Activated CD4-positive, alpha-beta T cell treated with anti-CD3 and anti-CD28 coated beads for 24 hours (primary cell): ENCODE results near the gene MTUS2.

Experiments
- DNase-seq, 2 donors: peaks; one replicate each; pipeline ENCODE4 v3.0.0-alpha.2; 2020; ENCODE audit warnings: low read depth in 2 of 2

Gene MTUS2

DNA sequence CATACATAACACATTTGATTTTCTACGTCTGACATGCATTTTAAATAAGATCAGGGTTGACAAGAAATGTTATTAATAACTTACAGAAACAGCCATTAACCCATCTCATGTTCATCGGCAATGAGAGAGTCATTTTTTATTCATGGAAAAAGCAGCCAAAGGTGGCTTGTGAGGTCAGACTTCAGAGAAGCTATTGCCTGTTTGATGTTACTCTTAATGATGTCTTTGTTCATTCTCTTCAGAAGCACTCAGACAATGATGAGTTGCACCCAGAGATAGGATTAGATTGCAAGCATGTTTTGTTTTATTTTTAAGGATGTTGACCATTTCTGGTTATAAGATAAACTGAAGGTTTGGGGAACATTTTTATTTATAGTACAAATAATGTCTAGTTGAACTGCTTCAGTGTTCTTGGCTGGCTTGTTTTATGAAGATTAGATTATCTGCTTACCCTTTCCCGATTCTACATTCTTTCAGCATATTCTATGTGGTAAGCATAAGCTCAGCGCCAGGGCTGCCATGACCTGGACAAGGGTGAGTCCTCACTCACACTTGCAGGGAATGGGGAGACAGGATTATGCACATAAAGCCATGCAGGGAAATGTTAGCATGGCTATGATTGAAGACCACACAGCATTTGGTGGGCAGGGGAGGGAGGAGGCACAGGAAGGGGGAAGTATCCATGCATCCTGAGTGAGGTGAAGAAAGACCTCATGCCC is 288.1 kb downstream of the MTUS2 start:
- no peak for DNase-seq

DNA sequence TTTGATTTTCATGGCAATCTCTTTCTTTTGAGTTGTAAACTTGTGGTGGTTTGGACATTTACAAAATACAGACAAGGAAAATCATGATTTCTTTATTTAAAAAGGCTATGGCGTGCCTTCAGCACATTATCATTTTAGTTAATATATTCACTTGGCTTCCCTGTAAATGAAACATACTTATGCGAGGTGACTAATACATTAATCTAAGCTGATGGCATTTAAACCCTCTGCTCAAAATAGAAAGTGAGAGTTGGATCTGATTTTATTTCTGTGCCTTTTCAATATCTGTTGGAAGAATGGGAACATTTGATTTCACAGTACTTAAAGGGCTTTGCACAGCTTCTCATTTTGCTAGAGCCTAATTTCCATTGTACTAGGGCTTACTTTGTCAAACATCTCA is 289.8 kb downstream of the MTUS2 start:
- no peak for DNase-seq

DNA sequence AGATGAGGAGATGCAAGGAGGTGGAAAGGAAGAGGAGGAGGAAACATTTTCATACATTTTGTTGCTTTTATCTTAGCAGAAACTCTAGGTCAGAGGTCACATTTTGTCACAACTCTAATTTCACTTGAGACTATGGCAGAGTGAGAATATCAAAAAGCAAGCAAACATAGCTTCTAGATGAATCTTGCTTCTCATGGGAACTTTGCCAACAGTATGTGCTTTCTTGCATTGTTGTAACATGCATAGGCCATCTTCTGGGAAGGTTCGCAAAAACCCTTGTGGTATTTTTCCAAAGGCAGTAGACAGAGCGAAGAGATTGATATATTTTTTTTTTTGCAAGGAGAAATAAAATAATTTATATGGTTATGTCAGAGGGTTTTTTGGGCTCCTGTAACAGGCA is 291.3 kb downstream of the MTUS2 start:
- DNase-seq = no peak

DNA sequence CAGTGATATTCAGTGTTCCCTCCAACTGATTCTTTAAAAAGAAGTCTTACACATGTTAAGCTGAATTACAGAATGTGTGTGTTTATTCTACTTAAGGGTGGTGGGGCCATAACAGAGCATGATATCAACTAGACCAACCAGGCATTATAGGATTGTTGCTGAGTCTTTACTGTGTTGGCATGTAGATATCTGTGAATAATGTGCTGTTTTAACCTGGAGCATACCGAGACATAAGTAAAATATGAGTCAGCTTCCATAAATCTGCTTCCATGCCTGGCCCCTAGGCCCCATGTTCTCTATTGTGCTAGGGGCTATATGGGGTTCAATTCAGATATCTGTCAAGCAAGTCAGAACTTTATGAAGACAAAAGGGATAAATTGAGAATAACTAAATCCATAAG is 295.7 kb downstream of the MTUS2 start:
- no peak for DNase-seq

DNA sequence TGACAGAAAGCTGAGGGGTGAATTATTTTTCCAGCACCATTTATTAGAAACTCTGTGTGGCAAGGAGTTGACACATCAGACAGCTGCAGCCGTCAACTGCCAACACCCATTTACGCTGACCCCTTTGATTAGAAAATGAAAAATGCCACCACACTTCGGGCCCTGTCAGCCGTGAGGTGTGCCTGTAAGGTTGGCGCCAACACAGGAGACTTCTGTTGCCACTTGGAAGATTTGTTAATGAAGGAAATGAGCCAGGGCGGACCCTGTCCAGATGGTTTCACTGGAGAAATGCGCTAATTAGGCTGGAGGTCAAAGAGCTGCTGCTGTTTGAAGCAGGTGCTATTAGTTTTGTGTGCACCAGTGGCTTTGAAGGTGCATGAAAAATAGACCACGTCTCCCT is 297.5 kb downstream of the MTUS2 start:
- no peak for DNase-seq

DNA sequence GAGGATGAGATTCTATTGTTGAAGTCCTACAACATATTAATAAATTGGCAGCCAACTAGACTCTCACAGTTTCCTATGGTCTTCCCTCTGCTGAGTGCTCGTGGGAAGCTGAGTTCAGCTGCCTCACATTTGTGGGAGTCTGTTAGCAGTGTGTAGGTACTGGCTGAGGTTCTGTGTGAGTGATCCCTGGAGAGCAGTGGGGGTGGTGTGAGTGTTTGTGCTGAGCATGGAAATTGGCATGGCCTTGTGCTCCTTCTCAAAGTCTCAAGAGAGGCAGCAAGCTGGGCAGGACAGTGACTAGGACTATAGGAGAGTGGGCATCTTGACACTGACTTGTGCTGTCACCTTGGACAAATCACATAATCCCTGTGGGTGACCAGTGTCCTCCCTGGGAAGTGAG is 298.3 kb downstream of the MTUS2 start:
- DNase-seq = no peak

DNA sequence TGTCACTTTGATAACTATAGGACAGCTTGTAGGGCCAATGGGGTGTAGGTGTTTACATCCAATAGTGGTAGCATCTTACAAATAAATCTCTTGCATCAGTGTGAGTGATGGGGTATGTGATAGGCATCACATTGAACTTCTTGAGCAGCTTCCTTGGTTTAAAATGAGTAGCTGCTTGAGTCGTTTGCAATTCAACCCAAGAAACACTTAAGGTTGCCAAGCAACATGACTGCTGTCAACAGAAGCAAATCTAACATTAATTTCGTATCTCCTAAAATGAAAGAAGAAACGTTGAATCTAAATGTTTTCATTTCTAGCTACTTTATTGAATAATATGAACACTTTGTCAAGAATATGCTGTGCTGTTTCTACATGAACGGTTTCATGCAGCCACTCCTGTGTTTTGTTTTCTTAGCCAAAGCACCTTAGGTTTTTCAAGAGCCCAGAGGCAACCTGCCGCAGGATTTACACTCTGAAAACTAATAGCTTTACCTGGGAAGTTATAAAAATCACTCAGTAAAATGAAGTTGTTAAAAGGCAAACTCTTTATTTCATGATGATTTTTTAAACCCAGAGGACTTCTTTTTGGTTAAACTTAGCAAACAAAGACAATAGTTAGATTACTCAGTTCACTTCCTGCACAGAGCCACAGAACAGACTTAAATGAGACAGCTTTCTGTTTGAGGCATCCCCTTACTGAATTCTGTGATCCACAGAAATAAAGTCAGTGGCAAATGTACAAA is 305.2 kb downstream of the MTUS2 start:
- no peak for DNase-seq

DNA sequence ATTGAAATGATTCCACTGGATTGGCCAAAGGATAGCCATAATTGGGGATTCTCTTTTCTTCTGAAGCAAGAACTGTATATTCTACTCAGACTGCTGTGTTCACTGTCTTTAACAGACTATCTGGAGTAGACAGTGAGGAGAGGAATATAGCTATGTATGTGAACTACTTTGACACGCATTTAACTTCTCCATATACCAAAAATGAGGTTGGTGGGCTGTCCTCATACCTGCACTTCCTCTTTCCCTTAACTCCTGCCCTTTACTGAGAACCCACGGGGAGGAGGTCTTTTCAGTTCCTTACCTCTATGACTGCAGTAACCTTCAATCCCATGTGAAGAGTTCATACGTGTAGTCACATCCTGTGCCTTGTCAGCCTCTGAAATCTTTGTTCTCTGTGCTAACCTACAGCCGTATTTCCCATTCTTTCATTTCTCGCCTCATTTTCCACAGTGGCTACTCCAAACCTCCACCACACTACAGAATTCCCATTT is 305.8 kb downstream of the MTUS2 start:
- DNase-seq = no peak

DNA sequence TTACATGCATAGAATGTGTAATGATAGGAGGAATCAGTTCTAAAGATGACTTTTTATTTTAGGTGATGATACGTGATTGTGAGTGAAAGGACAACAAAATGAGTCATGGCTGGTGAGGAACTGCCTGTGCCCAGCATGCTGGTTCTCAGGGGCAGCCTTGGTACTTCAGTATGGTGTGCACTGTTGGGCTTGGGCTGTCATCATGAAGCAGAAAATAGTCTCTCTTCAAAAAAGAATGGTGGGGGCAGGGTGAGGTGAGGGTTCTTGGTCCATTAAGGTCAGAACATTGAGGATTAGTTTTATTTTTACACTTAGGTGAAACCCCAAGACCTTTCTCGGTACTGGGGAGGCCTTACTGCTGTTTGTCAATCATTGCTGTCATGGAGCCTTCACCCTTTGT is 309.5 kb downstream of the MTUS2 start:
- no peak for DNase-seq

DNA sequence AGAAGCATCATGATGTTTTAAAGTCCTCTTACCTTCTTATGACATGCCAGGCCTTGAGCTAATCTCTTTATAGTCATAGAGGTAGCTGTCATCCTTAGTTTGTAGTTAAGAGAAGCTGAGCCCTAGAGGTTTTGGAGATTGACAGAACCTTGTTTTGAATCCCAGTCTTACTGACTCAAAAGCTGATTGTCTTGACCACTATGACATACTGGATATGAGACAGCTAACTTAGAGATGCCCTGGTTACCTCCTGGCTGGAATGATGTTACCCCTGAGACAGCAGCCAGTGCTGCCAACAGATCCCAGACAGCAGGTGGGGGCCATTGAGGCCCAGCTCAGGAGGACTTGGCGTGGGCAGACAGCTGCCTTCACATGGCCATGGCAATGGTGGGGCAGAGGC is 311.0 kb downstream of the MTUS2 start:
- DNase-seq = no peak

DNA sequence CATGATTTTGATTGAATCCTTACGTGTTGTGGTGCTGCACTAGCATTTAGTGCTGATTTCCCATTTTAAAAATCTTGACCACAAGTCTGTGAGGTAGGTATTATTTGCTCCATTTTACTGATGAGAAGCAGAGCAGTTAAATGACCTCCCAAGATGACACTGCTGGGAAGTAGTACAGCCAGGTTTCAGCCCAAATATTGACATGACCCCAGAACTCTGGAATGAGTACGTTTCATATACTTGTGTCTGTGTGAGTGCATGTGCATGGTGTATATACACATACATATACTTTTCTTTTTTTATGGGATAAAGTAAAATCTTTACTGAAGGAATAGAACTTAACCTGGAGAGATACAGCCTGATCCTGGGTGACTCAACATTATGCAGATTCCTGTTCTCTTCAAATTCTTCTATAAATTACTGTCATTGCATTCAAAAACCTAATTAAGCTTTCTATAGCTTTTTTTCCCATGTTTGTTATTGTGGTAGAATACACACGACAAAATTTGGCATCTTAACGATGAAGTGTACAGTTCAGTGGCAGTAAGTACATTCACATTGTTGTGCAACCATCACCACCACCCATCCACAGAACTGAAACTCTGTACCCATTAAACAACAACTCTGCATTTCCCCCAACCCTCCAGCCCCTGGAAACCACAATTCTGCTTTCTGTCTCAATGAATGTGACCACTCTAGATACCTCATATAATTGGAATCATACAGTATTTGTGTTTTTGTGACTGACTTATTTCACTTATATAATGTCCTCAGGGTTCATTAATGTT is 311.9 kb downstream of the MTUS2 start:
- no peak for DNase-seq

DNA sequence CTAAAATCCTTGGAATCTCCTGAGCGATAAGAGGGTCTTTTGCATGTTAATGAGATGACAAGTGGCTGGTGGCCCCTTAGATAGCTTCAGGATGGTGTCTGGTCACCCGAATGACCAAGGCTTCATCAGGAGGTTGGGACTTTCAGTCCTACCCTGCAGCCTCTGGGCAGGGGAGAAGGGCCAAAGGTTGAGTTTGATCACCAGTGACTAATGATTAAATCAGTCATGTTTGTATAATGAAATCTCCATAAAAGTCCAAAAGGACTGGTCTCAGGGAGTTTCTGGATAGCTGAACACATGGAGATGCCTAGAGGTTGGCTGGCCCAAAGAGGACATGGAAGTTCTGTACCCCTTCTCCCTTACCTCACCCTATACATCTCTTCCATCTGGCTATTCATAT is 316.2 kb downstream of the MTUS2 start:
- no peak for DNase-seq

DNA sequence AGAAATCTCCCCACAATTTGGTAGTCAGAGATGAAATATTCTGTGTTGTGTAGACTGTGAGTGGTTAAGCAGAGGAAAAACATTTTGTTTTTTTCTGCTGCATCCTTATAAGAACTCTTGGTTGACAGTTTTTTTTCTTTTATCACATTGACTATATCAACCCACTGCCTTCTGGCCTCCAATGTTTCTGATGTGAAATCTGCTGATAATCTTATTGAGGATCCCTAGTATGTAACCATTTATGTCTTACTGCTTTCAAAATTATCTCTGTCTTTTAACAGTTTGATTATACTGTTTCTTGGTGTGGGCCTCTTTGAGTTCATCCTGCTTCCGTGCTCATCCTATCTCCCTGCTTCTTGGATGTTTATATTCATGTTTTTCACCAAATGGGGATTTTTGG is 316.9 kb downstream of the MTUS2 start:
- DNase-seq = no peak

DNA sequence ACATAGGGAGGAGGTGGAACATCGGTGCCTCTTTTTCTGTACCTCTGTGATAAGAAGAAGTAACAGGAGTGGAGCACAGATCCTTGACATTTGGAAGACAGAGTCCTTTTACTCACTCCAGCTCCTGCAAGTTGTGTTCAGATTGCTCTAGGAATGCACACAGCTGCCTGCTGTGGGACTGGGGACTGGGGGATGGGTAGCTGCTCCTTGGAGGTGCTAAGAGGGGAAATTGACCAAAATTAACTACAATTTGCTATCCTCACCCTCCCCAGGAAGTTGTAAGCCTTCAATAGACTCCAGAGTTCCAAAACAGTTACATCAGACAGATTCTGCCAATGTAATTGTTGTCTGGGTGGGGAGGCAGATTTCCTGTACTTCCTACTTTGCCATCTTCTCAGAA is 317.9 kb downstream of the MTUS2 start:
- DNase-seq = no peak

DNA sequence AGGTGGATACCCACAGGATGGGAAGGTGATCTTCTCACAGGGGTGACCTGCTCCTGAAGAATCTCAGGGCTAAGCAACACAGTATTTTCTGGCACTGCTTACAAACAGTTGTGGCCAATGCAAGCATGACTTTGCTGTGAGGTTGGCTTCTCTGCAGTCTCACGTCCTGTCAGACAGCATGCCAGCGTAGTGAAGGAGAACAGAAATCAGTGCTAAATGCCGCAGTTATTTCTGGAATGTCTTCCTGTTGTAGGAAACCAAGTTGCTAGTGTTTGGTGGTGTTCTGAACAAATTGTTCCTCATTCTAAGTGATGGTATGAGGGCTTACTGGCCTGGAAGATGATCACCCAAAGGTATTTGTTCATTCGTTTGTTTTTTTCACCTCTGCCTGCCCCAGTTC is 320.1 kb downstream of the MTUS2 start:
- no peak for DNase-seq

DNA sequence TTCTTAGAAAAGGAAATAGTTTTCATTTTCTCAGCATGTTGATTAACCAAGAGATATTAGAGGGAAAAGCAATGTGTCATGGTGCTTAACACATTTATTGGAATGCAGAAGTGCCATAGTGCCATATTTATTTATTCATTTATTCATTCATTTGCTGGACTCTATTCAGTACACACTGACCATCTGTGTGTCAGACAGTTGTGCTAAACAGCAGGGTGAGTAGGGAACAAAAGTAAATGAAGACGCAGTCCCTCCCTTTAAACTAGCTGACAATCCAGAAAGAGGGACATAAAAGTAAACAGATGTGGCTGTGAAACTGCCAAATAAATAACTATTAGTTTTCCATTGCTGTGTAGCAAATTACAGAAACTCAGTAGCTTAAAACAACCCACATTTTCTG is 323.7 kb downstream of the MTUS2 start:
- no peak for DNase-seq

DNA sequence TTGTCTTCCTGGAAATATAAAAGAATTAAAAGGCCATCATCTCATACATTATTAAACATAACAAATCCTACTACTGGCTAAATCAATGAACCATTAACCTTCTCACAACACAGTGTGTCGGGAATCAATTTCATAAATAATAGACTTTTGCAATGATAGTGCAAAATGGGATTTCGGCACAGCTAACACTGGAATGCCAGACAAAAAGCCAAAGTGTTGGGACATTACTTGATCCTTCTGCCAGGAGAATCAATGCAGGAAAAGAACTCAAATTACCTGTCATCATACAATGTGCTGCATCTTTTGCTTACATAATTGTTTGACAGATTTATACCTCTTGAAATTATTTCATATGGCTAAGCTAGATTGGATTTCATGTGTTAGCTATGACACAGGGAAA is 334.3 kb downstream of the MTUS2 start:
- no peak for DNase-seq

DNA sequence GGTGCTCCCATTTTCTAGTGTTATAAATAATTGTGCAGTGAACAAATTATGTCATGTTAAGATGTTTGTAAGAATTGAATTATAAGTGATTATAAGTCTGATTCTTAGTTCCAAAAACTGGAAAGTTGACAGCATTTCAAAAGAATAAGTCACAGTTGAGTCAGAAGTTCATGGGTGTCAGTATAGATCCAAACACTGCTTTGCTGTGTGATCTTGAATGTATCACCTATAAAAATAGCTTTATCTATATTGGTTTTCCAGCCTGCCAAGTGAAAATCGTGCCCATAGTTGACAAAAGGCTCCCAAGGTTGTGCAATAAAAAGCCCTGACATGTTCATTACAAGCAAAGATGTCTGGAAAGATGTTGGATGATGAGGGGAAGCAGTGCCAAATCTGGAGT is 336.0 kb downstream of the MTUS2 start:
- DNase-seq = no peak

DNA sequence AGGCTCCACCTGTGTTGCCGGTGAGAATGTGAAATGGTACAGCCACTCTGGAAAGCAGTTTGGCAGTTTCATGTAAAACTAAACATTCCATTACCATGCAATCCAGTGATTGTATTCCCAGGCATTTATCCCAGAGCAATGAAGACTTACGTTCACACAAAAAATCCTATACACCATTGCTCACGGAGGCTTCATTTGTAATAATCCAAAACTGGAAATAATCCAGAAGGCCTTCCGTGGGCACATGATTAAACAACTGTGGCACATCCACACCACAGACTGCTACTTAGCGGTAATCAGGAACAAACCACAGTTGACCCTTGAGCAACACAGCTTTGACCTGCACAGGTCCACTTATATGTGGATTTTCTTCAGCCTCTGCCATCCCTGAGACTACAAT is 339.7 kb downstream of the MTUS2 start:
- no peak for DNase-seq

DNA sequence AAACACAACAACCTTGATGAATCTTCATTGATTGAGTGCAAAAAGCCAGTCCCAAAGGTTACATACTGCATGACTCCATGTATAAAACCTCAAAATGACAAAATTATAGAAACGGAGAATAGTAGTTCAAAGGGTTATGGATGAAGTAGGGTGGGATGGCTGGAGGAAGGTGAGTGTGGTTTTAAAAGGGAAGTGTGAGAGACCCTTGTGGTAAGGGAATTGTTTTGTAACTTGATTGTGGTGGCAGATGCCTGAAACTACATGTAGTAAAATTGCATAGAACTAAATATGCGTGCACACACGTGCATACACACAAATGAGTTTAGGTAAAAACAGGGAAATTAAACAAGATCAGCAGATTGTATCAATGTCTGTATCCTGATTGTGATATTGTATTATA is 340.7 kb downstream of the MTUS2 start:
- no peak for DNase-seq

DNA sequence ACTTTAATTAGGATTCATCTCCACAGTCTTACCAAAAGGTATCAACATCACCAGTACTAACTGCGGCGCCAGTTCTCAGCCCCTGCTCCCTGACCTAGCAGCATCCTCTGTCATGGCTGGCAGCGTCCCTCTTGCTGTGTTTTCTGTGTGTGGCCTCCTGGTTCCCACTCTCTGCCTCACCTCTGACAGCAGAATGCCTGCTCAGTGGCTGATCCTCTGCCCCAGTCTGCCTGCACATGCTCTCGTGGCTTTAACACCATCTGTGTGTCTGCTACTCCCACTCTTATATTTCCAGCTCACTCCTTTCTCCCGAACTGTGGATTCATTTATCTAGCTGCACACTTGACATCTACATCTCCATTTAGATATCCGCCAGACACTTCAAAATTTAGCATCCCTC is 341.5 kb downstream of the MTUS2 start:
- DNase-seq = no peak

DNA sequence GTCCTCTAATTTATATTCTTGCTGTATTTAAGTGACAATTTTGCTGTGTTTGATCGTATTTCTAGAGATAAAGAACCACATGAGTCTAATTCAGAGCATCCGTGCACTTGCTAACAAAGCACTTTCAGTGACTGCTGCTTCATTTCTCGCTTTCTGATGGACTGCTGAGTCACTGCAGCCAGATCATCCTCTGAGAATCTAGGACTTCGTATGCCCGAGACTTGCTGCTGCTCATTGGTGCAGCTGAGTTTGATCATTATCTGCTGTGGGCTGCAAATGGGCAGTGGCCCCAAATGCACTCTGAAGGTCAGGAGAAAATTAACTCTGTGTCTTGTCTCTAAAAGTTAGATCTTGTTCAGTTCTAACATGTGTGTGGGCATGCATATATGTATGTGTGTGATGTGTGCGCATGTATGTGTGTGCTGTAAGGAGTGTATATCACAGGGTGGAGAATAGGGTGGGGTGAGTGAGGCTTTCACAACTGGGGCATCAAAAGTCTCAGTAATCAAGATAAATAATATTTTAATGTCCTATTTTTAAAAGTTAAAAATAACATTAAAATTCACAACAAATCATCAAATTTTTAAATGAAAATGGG is 342.6 kb downstream of the MTUS2 start:
- no peak for DNase-seq
